Left ventricle myocardium inferior (tissue), 1 donor: ENCODE measurements around the gene TFAP2D. TPM values are rescaled to one million over a fixed set of nuclear protein-coding genes. Genes with fewer than 3 reads are reported as not detected.
A peak's percentile ranks its signal among the peaks of the same experiment; 100 is the strongest.

Experiments used
- DNase-seq: peaks from one replicate; pipeline ENCODE4 v3.0.0-alpha.2; 2020
- H3K27ac ChIP-seq: fragments of 200-600 bp; replicated peaks from 2 replicates; pipeline ENCODE4 v1.8.0; 2021
- H3K27me3 ChIP-seq: fragments of 200-600 bp; 2 replicates; pipeline ENCODE4 v1.8.0; 2021; ENCODE audit warnings: low read depth
- H3K36me3 ChIP-seq: fragments of 200-600 bp; 2 replicates; pipeline ENCODE4 v1.8.0; 2021
- H3K4me1 ChIP-seq: fragments of 200-600 bp; 2 replicates; pipeline ENCODE4 v1.8.0; 2021
- H3K4me3 ChIP-seq: fragments of 200-600 bp; 2 replicates; pipeline ENCODE4 v1.8.0; 2021; ENCODE audit warnings: mild to moderate bottlenecking, moderate library complexity
- H3K9me3 ChIP-seq: fragments of 200-600 bp; replicated peaks from 2 replicates; pipeline ENCODE4 v1.8.0; 2021
- intact Hi-C: fragments of 100-400 bp; cut with micrococcal nuclease; formaldehyde crosslinking; loops from one replicate; pipeline ENCODE4 v1.11.0; 2022
- total RNA-seq: library from RNA; stranded (reverse); fragmentation: NEBNext Ultra II Directional; extraction: Animal tissue kit (Norgen Biotek cat#: 25700); gene quantifications from one replicate; pipeline ENCODE4 v1.2.1, GENCODE V29; 2021
- TF ChIP-seq, protein P1 (sequence below): fragments of 200-600 bp; IDR thresholded peaks from 2 replicates; pipeline ENCODE4 v1.8.0; 2021; ENCODE audit warnings: antibody characterized with exemption, mild to moderate bottlenecking, borderline replicate concordance
- donor health status: DM: no; HTN: yes; CAD: no; lungs with severe emphysema.

Gene TFAP2D
- total RNA-seq, 1 donor from 2014 or later = not detected

- intact Hi-C loops = no loop called here
- TF ChIP-seq, protein P1, sequence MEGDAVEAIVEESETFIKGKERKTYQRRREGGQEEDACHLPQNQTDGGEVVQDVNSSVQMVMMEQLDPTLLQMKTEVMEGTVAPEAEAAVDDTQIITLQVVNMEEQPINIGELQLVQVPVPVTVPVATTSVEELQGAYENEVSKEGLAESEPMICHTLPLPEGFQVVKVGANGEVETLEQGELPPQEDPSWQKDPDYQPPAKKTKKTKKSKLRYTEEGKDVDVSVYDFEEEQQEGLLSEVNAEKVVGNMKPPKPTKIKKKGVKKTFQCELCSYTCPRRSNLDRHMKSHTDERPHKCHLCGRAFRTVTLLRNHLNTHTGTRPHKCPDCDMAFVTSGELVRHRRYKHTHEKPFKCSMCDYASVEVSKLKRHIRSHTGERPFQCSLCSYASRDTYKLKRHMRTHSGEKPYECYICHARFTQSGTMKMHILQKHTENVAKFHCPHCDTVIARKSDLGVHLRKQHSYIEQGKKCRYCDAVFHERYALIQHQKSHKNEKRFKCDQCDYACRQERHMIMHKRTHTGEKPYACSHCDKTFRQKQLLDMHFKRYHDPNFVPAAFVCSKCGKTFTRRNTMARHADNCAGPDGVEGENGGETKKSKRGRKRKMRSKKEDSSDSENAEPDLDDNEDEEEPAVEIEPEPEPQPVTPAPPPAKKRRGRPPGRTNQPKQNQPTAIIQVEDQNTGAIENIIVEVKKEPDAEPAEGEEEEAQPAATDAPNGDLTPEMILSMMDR = peak; percentile 65
- peaks cover 31% of the 10 kb centered on the region for H3K27me3 ChIP-seq
Observed at GRCh38 chr6:50791900-50792508, 78.7 kb downstream of the TFAP2D start.

DNA sequence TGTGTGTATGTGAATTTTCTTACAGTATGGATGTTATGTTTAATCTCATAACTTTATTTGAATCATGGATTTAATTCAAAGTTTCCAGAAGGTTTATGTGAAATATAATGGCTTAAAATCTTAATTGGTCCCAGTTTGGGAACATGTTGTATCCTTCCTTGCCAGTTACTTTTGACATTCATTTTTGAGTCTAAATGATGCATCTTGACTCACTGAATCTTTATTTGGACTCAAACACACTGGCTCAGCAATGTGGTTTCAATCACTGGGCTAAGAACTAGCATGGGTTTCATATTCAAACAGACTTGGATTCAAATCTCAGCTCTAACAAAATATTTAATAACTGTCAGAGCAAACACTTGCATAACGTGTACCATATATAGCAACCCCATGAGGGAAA lies 79.4 kb downstream of the TFAP2D start:
- Histone ChIP-seq H3K4me3 (no peak overlapping the region), H3K27ac (no peak overlapping the region), H3K36me3 (no peaks in the 10 kb centered on the region), H3K4me1 (no peaks in the 10 kb centered on the region), H3K9me3 (no peaks in the 10 kb centered on the region), H3K27me3 (peaks cover 31% of the 10 kb centered on the region)
- DNase-seq = no peak
- TF ChIP-seq, protein P1 = no peak
- intact Hi-C loops = no loop called here

More at GRCh38 chr6:50791900-50792508, 78.7 kb downstream of the TFAP2D start:
- Histone ChIP-seq H3K27ac (no peak overlapping the region), H3K9me3 (no peaks in the 10 kb centered on the region), H3K36me3 (no peaks in the 10 kb centered on the region), H3K4me3 (no peak overlapping the region), H3K4me1 (no peaks in the 10 kb centered on the region)
- DNase-seq = no peak

DNA sequence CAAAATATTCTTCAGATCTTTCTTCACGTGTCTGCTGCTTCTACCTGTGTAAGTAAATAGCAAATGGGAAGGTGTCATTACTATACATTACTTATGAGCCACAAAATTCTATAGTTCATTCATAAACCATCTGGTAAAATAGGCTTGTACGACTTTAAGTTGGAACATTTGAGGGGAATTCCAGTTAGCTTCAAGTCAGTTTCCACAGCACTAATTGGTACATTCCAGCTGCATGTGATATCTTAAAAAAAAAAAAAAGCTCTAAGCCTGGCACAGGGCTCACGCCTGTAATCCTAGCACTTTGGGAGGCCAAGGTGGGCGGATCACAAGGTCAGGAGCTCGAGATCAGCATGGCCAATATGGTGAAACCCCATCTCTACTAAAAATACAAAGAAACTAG lies 82.2 kb downstream of the TFAP2D start:
- DNase-seq = no peak
- intact Hi-C loops = no loop called here
- Histone ChIP-seq H3K27me3 (peaks cover 31% of the 10 kb centered on the region), H3K27ac (no peak overlapping the region), H3K4me1 (no peaks in the 10 kb centered on the region), H3K9me3 (no peaks in the 10 kb centered on the region), H3K4me3 (no peak overlapping the region), H3K36me3 (no peaks in the 10 kb centered on the region)
- TF ChIP-seq, protein P1 = no peak

DNA sequence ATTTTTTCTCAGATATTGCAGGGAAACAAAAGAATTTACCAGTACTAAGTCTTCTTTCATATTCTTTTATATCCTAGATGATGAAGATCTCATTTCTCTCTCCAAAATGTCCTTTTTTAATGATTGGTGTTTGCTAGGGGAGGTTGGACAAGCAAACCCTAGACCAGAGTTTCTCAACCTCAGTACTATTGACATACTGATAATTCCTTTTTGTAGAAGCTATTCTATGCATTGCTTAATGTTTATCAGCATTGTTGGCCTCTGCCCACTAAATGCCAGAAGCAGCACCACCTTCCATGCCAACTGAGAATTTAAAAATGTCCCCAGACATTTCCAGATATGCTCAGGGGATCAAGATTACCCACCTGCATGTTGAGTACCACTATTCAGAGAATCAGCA lies 91.0 kb downstream of the TFAP2D start:
- Histone ChIP-seq H3K9me3 (no peaks in the 10 kb centered on the region), H3K27me3 (peaks cover 17% of the 10 kb centered on the region), H3K27ac (no peak overlapping the region), H3K4me1 (no peaks in the 10 kb centered on the region), H3K36me3 (no peaks in the 10 kb centered on the region), H3K4me3 (no peak overlapping the region)
- intact Hi-C loops = no loop called here
- TF ChIP-seq, protein P1 = no peak
- no peak for DNase-seq

DNA sequence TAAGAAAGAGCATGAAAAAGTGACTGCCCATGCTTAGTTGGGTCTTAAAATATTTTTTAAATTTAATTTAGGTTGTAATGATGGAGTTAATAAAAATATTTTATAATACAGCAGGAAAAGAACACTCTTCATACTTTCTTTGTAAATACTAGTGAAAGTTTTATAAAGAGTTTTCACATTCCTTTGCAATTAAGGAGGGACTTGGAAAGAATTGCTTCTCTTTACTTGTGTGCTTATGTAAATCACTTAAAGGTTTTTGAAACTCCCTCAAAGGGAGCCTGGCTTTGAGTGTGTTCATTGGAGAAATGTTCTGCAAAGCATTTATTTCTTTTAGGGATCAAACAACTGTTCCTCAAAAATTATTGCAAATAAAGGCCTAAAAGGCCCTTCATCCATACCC lies 93.7 kb downstream of the TFAP2D start:
- Histone ChIP-seq H3K4me3 (no peak overlapping the region), H3K36me3 (no peaks in the 10 kb centered on the region), H3K27ac (no peak overlapping the region), H3K27me3 (peaks cover 28% of the 10 kb centered on the region), H3K4me1 (no peaks in the 10 kb centered on the region), H3K9me3 (no peaks in the 10 kb centered on the region)
- TF ChIP-seq, protein P1 = no peak
- intact Hi-C loops = no loop called here
- DNase-seq = no peak
